Measurements from ENCODE around the gene DCPS.
A peak's percentile ranks its signal among the peaks of the same experiment; 100 is the strongest.
"Not testable (repeated sequence)": the region's sequence is repeated elsewhere in the genome, so short reads cannot be mapped to it uniquely, and the experiment has no call there.

The DCPS gene

GRCh38 chr11:126290887-126291286, 13.0 kb upstream of the DCPS start:
- no peak for DNase-seq

- DNase-seq = no peak
Measured at GRCh38 chr11:126293726-126294125, 10.1 kb upstream of the DCPS start.

GRCh38 chr11:126297004-126297403, 6.9 kb upstream of the DCPS start:
- DNase-seq = no peak

GRCh38 chr11:126304457-126305075, 706 bp downstream of the DCPS start:
- no peak for DNase-seq

- peak; percentile 39 for DNase-seq
Measured at GRCh38 chr11:126305699-126306098, 1.8 kb downstream of the DCPS start.

GRCh38 chr11:126307706-126308105, 3.8 kb downstream of the DCPS start:
- DNase-seq = no peak

GRCh38 chr11:126308271-126308671, 4.4 kb downstream of the DCPS start:
- DNase-seq = no peak

GRCh38 chr11:126308771-126309170, 4.9 kb downstream of the DCPS start:
- DNase-seq = not testable (repeated sequence)

GRCh38 chr11:126310200-126310991, 6.5 kb downstream of the DCPS start:
- peak; percentile 61 for DNase-seq

GRCh38 chr11:126310992-126311310, 7.1 kb downstream of the DCPS start:
- no peak for DNase-seq

- no peak for DNase-seq
Measured at GRCh38 chr11:126311401-126312291, 7.8 kb downstream of the DCPS start.

- DNase-seq = no peak
Measured at GRCh38 chr11:126312961-126313360, 9.1 kb downstream of the DCPS start.

GRCh38 chr11:126313826-126314225, 10.0 kb downstream of the DCPS start:
- DNase-seq = no peak

- DNase-seq = no peak
Measured at GRCh38 chr11:126317432-126317755, 13.5 kb downstream of the DCPS start.

- no peak for DNase-seq
Measured at GRCh38 chr11:126317756-126318573, 14.1 kb downstream of the DCPS start.

- peak; percentile 44 for DNase-seq
Measured at GRCh38 chr11:126318574-126319373, 14.9 kb downstream of the DCPS start.

- DNase-seq = no peak
Measured at GRCh38 chr11:126319374-126319740, 15.5 kb downstream of the DCPS start.

- no peak for DNase-seq
Measured at GRCh38 chr11:126322996-126323395, 19.1 kb downstream of the DCPS start.

- DNase-seq = no peak
Measured at GRCh38 chr11:126327281-126328000, 23.6 kb downstream of the DCPS start.

GRCh38 chr11:126328001-126328390, 24.1 kb downstream of the DCPS start:
- DNase-seq = no peak

- no peak for DNase-seq
Measured at GRCh38 chr11:126328444-126328843, 24.6 kb downstream of the DCPS start.

Data from CD4-positive, alpha-beta T cell treated with Interleukin-4 for 4 hours (primary cell).